Kidney (tissue), 14 donors: ENCODE data around the gene TAF9B. TPM values are rescaled to one million over a fixed set of nuclear protein-coding genes. Genes with fewer than 3 reads are reported as not detected.

Source experiments
- DNase-seq, 5 donors: peaks; one replicate each; pipeline ENCODE4 v3.0.0-alpha.2; 2013 to 2020
- FAIRE-seq: peaks from 2 replicates; lab custom pipeline; 2012; peaks lifted over from hg19 to GRCh38; lab: Jason Lieb, UNC
- H3K27ac ChIP-seq, 2 donors: one replicate each; pipeline ENCODE4 v1.7.0; 2013; ENCODE audit warnings: low read depth in 2 of 2, low read length in 2 of 2, inconsistent platforms in 1 of 2
- H3K27me3 ChIP-seq: one replicate; pipeline ENCODE4 v1.7.1; 2013; ENCODE audit warnings: low read length, inconsistent platforms; ENCODE audit not compliant: control insufficient read depth, insufficient read depth
- H3K36me3 ChIP-seq, 3 donors: one replicate each; pipeline versions ENCODE4 v1.7.0 to v1.7.1; 2013; ENCODE audit warnings: low read length in 3 of 3, control low read depth in 1 of 3, inconsistent platforms in 1 of 3; ENCODE audit not compliant: insufficient read depth in 3 of 3, control insufficient read depth in 2 of 3
- H3K4me1 ChIP-seq, 3 donors: one replicate each; pipeline versions ENCODE4 v1.7.0 to v1.7.1; 2013; ENCODE audit warnings: low read length in 3 of 3, inconsistent platforms in 1 of 3, low read depth in 1 of 3; ENCODE audit not compliant: control insufficient read depth in 2 of 3, insufficient read depth in 2 of 3
- H3K4me3 ChIP-seq, 3 donors: one replicate each; pipeline versions ENCODE4 v1.7.0 to v1.8.1; 2013; ENCODE audit warnings: low read length in 3 of 3, control low read depth in 1 of 3, inconsistent platforms in 1 of 3
- H3K9ac ChIP-seq, 3 donors: one replicate each; pipeline versions ENCODE4 v1.7.0 to v1.7.1; 2013; ENCODE audit warnings: low read length in 3 of 3, control low read depth in 1 of 3, inconsistent platforms in 1 of 3
- H3K9me3 ChIP-seq, 3 donors: one replicate each; pipeline versions ENCODE4 v1.7.0 to v1.7.1; 2013; ENCODE audit warnings: low read length in 3 of 3, control low read depth in 1 of 3, inconsistent platforms in 1 of 3; ENCODE audit not compliant: control insufficient read depth in 2 of 3, insufficient read depth in 1 of 3
- CTCF ChIP-seq: IDR thresholded peaks from 3 replicates; pipeline ENCODE4 v1.5.1; 2012; ENCODE audit warnings: mild to moderate bottlenecking, moderate library complexity, borderline replicate concordance; ENCODE audit not compliant: insufficient read depth; ENCODE audit errors: extremely low read depth
- intact Hi-C: fragments of 100-400 bp; cut with DNase I; formaldehyde crosslinking; loops from one replicate; pipeline ENCODE4 v1.11.1; 2022
- polyA plus RNA-seq: library from polyadenylated mRNA; stranded (reverse); fragments of 350-450 nt; fragmentation: Illumina TruSeq; extraction: RNeasy Lipid Tissue Mini Kit (QIAGEN cat#74804); gene quantifications from one replicate; pipeline ENCODE4 v1.2.3, GENCODE V29; 2014; ENCODE audit warnings: low read depth, low replicate concordance; ENCODE audit not compliant: insufficient read depth
- total RNA-seq: library from RNA; stranded (reverse); fragmentation: NEBNext Ultra II Directional; extraction: Animal tissue kit (Norgen Biotek cat#: 25700); gene quantifications from one replicate; pipeline ENCODE4 v1.2.1, GENCODE V29; 2021
- donor health status: control.
- donor health status: control.
- donor health status: control.
- donor health status: control.
- donor health status: control.
- donor health status: DM: yes; HTN: yes; CAD: no.
- donor health status: Normal renal cell carcinoma (clear cell type).

Gene TAF9B
- total and polyA plus RNA-seq, 2 donors from 2014 or later = 14.0 to 23.3 TPM

DNA sequence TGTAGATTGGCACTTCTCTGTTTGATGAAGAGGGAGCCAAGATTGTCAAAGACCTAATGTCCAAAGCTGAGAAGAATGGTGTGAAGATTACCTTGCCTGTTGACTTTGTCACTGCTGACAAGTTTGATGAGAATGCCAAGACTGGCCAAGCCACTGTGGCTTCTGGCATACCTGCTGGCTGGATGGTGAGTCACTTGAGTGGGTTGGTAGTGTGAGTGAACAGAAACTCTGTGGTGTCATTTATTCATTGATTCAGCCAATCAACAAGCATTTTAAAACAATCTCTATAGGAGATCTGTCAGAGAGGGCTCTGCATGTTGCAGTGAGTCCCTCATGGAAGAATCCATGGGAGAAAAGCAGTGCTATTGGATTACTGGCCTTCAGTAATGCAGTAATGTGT lies 16.3 kb downstream of the TAF9B start:
- H3K4me1 ChIP-seq = no peaks in the 10 kb centered on the region
- peaks cover 0 to 48% (median 8%) of the 10 kb centered on the region in 3 donors for H3K36me3 ChIP-seq
- DNase-seq (no peak), FAIRE-seq (no peak)
- no peak for TF ChIP-seq CTCF
- H3K27ac ChIP-seq = no peak overlapping the region
- no peaks in the 10 kb centered on the region for H3K9me3 ChIP-seq
- no peak overlapping the region for H3K9ac ChIP-seq
- no peaks in the 10 kb centered on the region for H3K27me3 ChIP-seq
- intact Hi-C loops = no loop called here
- H3K4me3 ChIP-seq = no peak overlapping the region

- DNase-seq (no peak), FAIRE-seq (peak; percentile 85)
- Histone ChIP-seq H3K4me3 (no peak overlapping the region), H3K36me3 (peaks cover 5 to 55% (median 17%) of the 10 kb centered on the region in 3 donors), H3K9ac (no peak overlapping the region), H3K27ac (no peak overlapping the region), H3K4me1 (no peaks in the 10 kb centered on the region), H3K27me3 (no peaks in the 10 kb centered on the region), H3K9me3 (no peaks in the 10 kb centered on the region)
- peak; percentile 11 for TF ChIP-seq CTCF
- intact Hi-C loops = no loop called here
Measured at GRCh38 chrX:78119521-78120227, 19.8 kb downstream of the TAF9B start.

GRCh38 chrX:78118628-78119027 lies 20.8 kb downstream of the TAF9B start:
- Histone ChIP-seq H3K4me1 (no peaks in the 10 kb centered on the region), H3K4me3 (no peak overlapping the region), H3K27ac (no peak overlapping the region), H3K9me3 (no peaks in the 10 kb centered on the region), H3K27me3 (no peaks in the 10 kb centered on the region), H3K9ac (no peak overlapping the region), H3K36me3 (peaks cover 5 to 56% (median 15%) of the 10 kb centered on the region in 3 donors)
- intact Hi-C loops = no loop called here
- no peak for FAIRE-seq
- no peak for DNase-seq
- no peak for TF ChIP-seq CTCF
